ENCODE data around the gene ECHDC1.

Gene ECHDC1

DNA sequence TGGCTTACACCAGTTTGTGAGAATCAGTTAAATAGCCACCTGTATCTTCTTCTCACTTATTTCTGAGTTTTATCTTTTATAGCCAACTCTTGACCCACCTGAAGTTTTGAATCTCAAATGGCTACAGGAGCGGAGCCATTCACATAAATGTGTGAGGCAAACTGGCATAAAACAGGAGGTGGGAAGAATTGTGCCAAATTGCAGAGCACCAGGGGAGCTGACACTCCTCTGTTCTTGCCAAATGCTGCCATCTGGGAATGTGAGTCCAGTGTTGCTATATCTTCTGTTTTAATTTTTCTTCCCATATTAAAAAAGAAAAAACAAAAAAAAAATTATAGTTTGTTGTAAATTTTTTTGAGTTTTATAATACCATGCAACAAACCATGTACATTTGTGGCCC is 93.8 kb downstream of the ECHDC1 start:
- H3K27me3 ChIP-seq (ENCODE audit: insufficient read depth, low read length) = no peaks in the 10 kb centered on the region
- no peaks in the 10 kb centered on the region for H3K36me3 ChIP-seq (ENCODE audit: insufficient read depth, low read depth, low read length)
- no peaks in the 10 kb centered on the region for H3K9me3 ChIP-seq (ENCODE audit: insufficient read depth, low read depth, low read length)
- no peak overlapping the region for H3K4me3 ChIP-seq (ENCODE audit: low read length)
- H3K4me1 ChIP-seq (ENCODE audit: insufficient read depth, low read length) = no peaks in the 10 kb centered on the region
- no peak overlapping the region for H3K27ac ChIP-seq (ENCODE audit: low read length)
- no peak overlapping the region for H3K9ac ChIP-seq (ENCODE audit: low read depth, low read length)

DNA sequence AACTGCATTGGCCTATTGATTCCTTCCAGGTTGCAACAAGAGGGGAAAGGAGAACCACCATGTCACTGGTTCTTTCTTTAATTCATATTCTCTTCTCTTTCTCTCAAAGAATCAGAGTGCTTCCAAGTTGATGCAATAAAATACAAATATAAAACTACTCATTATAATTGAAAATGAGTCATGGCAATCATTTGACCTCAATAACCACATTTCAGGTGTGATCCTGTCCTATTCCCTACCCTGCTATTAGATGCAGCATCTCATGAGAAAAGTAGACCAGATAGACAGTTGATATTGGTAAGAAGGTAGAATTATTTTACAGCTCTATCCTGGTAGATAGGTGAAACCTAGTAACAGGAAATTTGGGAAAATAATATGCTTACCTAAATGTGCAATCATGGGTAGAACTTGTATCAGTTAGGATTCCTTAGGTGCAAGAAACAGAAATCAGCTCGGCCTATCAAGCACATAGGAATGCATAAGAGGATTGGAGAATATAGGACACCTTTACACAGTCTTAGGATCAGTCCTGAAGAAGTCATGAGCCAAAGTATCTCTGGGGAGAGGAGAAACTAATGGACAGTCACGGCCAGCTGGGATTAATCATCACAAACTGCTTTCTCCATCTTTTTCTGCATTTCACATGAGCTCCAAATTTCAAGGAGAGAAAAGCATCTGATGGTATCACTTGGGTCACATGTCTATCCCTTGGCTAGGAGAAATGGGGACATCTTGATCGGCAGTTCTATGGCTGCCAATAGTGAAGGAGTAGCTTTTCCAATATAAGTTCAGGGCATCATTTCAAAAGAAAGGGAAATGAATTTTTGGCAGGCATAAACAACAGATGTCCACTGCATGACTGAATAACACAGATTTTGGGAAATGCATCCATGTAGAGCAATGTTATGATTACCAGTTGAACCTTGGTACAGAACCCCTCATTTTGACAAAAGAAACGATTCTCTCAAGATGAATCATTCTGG is 96.0 kb downstream of the ECHDC1 start:
- Histone ChIP-seq H3K27me3 (ENCODE audit: insufficient read depth, low read length) (no peaks in the 10 kb centered on the region), H3K4me1 (ENCODE audit: insufficient read depth, low read length) (no peaks in the 10 kb centered on the region), H3K27ac (ENCODE audit: low read length) (no peak overlapping the region), H3K36me3 (ENCODE audit: insufficient read depth, low read depth, low read length) (no peaks in the 10 kb centered on the region), H3K4me3 (ENCODE audit: low read length) (no peak overlapping the region), H3K9ac (ENCODE audit: low read depth, low read length) (no peak overlapping the region), H3K9me3 (ENCODE audit: insufficient read depth, low read depth, low read length) (no peaks in the 10 kb centered on the region)

DNA sequence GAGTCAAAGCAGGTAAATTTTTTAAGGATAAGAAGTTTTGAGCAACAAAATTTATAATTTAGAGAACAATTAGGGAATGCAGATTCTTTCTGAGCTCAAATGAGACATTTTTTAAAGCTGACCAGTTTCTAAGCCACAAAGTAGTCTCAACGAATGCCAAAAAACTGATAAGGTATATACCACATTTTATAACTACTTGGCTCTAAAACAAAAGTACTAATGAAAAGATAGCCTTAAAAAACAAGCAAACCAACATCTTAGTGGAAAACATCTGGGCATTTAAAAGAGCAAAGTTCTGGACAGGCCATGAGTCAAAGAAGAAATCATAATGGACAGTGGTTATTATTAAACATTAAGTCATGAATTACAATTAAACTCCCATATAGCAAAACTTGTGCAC is 99.9 kb downstream of the ECHDC1 start:
- no peaks in the 10 kb centered on the region for H3K4me1 ChIP-seq (ENCODE audit: insufficient read depth, low read length)
- no peaks in the 10 kb centered on the region for H3K9me3 ChIP-seq (ENCODE audit: insufficient read depth, low read depth, low read length)
- H3K9ac ChIP-seq (ENCODE audit: low read depth, low read length) = no peak overlapping the region
- H3K27me3 ChIP-seq (ENCODE audit: insufficient read depth, low read length) = no peaks in the 10 kb centered on the region
- no peak overlapping the region for H3K4me3 ChIP-seq (ENCODE audit: low read length)
- no peaks in the 10 kb centered on the region for H3K36me3 ChIP-seq (ENCODE audit: insufficient read depth, low read depth, low read length)
- no peak overlapping the region for H3K27ac ChIP-seq (ENCODE audit: low read length)
